NCI-H526 (cell line): ENCODE results near the gene ABHD14A.

Experiments
- DNase-seq, 2 experiments: peaks; one replicate each; lab custom pipeline; 2025; lab: John Stamatoyannopoulos, UW

Gene ABHD14A

GRCh38 chr3:51997172-51997571 is 22.3 kb downstream of the ABHD14A start:
- no peak for DNase-seq

- DNase-seq = no peak
Observed at GRCh38 chr3:51997935-51998596, 23.2 kb downstream of the ABHD14A start.

DNA sequence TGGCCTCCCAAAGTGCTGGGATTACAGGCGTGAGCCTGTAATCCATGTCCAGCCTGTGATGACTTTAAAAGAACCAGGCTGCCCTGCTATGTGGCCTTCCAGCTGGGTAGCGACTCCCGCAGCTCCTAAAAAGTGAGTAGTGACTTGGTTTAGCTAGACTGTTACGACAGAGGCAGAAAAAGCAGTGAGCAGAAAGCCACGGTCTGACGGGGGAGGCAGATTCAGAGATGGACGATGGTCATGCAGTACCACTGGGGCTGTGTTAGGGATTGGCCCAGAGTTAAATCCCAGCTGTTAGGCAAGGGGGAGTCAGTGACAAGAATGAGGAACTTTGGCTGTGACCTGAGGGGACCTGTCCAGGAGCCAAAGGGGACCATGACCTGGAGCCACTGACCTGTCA is 23.9 kb downstream of the ABHD14A start:
- no peak for DNase-seq

DNA sequence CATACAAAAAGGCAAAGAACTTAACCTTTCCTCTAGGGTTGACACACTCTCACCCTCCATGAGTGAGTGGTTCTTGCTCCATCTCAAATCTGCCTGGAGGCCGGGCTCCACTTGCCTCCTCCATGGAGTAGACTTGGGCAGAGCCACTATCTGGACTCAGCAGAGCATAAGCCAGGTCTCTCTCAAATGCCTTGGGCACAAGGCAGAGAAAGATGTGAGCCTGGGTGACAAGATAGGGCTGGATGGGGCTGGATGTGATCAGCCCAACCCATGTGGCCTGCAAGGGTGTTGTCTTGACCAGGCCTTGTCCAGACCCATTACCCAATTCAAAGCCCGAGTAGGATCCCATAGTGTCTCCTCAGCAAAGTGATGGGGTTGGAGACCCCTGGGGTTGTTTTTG is 25.0 kb downstream of the ABHD14A start:
- DNase-seq = no peak

GRCh38 chr3:52001443-52001974 is 26.6 kb downstream of the ABHD14A start:
- DNase-seq = peak; percentile 26 to 89

DNA sequence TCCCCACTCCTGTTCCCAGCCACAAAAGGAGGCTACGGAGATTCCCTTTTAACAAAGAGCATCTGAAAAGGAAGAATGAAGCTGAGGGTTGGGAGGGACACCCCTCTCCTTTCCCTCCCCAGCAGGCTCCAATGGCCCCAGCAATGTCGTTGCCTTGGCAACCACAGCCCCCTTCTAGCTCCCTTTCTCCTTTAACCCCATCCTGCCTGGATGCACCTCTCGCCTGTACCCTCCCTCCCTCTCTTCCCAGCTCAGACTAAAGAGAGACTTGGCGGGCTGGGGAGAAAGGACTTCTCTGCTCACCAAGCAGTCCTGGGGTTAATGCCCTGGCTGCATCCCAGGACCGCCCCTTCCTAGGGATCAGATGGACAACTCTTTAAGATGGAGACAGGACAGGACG is 27.9 kb downstream of the ABHD14A start:
- no peak for DNase-seq

- DNase-seq = peak; percentile 26 to 64
Observed at GRCh38 chr3:52004163-52004787, 29.4 kb downstream of the ABHD14A start.

GRCh38 chr3:52004906-52005395 is 30.1 kb downstream of the ABHD14A start:
- no peak for DNase-seq

DNA sequence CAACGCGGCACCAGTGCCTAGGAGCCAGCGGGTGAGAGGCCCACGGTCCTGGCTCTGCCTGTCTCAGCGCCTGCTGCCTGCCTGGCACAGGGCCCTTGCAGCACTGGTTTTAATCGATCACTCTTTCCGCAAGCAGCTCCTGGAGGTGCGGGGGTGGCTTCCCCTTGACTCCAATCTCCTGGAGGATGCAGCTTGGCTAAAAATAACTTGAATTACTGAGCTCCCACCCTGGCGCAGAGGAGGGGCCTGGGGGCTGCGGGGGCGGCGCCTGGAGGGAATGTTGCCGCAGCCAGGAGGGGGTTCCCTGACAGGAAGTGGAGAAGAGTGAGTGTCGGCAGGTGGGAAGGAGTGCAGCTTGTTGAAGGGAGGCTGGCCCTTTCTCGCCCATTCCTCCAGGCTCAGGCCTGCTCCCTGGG is 30.7 kb downstream of the ABHD14A start:
- DNase-seq = no peak

- DNase-seq = no peak
Observed at GRCh38 chr3:52006017-52006819, 31.4 kb downstream of the ABHD14A start.

GRCh38 chr3:52006820-52007133 is 31.9 kb downstream of the ABHD14A start:
- no peak for DNase-seq

DNA sequence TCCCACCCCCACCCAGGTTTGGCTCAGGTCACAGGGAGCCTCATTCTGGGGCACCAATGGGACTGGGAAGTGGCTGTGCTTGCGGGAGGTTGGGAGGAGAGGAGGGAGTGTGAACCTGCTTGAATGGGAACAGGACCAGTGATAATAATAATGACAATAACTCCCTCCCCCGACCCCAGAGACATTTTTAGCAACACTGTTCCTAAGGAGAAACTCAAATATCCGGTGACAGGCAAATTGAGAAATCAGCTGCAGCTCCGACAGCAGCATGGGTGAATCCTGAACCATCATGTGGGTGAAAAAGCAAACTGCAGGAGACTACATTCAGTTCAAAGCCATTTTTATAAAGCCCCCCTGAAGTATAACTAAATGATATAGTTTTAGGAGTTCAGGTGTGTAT is 32.4 kb downstream of the ABHD14A start:
- no peak for DNase-seq

- no peak for DNase-seq
Observed at GRCh38 chr3:52010431-52010830, 35.6 kb downstream of the ABHD14A start.

GRCh38 chr3:52012699-52013098 is 37.8 kb downstream of the ABHD14A start:
- DNase-seq = no peak

GRCh38 chr3:52013802-52014598 is 39.1 kb downstream of the ABHD14A start:
- no peak for DNase-seq

DNA sequence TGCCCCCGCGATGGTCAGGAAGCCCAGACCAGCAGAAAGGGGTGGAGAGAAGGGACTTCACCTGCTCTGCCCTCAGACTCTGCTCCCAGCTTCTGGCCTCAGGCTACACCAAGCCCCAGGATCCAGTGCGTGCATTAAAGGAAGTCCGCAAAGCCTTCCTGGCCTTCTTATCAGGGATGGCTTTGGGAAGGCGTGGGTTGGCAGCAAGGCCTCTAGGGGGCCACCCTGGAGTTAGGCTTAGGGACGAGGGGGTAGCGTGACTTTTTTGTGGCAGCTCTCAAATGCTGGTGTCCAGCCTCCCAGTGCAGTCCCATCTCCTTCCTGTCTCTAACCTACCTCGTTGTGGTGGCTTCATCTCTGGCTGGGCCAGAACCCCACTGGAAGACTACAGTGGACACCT is 39.7 kb downstream of the ABHD14A start:
- DNase-seq = peak in 1 of 2 experiments; percentile 44

GRCh38 chr3:52015438-52016228 is 40.8 kb downstream of the ABHD14A start:
- no peak for DNase-seq

DNA sequence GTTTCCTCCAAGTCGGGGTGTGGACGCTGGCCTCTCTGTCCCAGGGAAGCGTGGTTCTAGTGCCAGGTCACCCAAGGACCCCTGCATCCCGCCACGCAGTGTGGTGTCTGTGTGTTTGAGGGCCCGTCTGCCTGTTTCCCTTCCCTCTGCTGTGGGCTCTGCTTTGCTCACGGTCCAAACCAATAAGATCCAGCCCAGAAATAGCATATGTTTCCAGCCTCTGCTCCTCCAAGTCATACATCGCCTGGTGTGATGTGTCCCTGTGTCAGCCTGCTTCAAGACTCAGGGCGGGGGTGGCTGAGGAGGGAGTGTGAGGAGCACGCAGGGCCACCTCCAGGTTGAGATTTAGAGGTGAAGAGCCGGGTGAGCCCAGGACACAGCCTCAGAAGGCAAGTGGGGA is 42.7 kb downstream of the ABHD14A start:
- DNase-seq = no peak

GRCh38 chr3:52018319-52019000 is 43.6 kb downstream of the ABHD14A start:
- no peak for DNase-seq

DNA sequence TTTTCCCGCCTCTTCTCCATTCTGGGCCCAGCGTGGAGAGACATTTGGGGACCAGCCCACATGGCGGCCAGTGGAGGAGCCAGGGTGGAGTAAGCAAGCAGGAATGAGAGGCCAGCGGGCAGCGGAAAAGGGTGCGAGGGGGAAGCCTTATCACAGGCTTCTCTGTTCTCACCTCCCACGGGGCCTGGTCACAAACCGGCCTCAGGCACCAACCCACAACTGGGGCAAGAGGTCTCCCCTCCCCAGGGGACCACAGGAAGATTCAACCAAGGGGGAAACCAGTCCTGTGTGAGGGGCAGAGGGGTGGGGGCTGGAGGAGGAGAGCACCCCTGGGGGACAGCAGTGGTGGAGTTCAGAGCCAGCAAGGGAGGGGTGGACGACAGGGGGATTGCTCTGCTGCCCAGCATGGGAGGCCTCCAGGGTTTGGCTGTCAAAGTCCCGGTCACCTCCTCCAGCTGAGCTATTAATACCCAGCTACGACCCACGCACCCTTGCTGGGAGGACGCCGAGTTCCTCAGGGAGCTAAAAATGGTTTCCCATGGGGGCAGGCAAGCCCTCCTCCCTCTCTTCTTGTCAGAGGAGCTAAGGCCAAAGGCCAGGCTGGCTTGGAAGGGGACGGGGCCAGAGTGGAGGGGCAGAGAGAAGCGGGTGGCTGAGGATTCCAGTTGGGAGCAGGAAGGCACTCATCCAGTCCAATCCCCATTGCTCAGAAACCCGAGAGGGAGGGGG is 44.7 kb downstream of the ABHD14A start:
- no peak for DNase-seq
